Measurements from ENCODE around the gene ADAMTSL3. TPM values are rescaled to one million over a fixed set of nuclear protein-coding genes. Genes with fewer than 3 reads are reported as not detected.

ADAMTSL3 gene
- polyA plus RNA-seq, 1 experiment: not detected

- no peaks in the 10 kb centered on the region for H3K36me3 ChIP-seq (ENCODE audit: control insufficient read depth, insufficient read depth, low read length)
- CTCF ChIA-PET: no interaction called here
- POLR2A ChIA-PET: no interaction called here
- H3K27me3 ChIP-seq (ENCODE audit: control insufficient read depth, insufficient read depth, low read length): no peaks in the 10 kb centered on the region
- no peak for TF ChIP-seq CTCF (IDR thresholded peaks at IDR 0.05; ENCODE audit: insufficient read depth, low read depth, low read length)
- H3K4me3 ChIP-seq (ENCODE audit: low read depth, low read length): no peak overlapping the region
- no peak for DNase-seq (ENCODE audit: low read depth)
Observed at GRCh38 chr15:83917432-83917831, 263.5 kb downstream of the ADAMTSL3 start.

- Histone ChIP-seq H3K36me3 (ENCODE audit: control insufficient read depth, insufficient read depth, low read length) (no peaks in the 10 kb centered on the region), H3K27me3 (ENCODE audit: control insufficient read depth, insufficient read depth, low read length) (no peaks in the 10 kb centered on the region), H3K4me3 (ENCODE audit: low read depth, low read length) (no peak overlapping the region)
- CTCF ChIA-PET: no interaction called here
- POLR2A ChIA-PET: no interaction called here
- TF ChIP-seq CTCF (IDR thresholded peaks at IDR 0.05; ENCODE audit: insufficient read depth, low read depth, low read length): no peak
- no peak for DNase-seq (ENCODE audit: low read depth)
Observed at GRCh38 chr15:83918011-83918410, 264.1 kb downstream of the ADAMTSL3 start.

DNA sequence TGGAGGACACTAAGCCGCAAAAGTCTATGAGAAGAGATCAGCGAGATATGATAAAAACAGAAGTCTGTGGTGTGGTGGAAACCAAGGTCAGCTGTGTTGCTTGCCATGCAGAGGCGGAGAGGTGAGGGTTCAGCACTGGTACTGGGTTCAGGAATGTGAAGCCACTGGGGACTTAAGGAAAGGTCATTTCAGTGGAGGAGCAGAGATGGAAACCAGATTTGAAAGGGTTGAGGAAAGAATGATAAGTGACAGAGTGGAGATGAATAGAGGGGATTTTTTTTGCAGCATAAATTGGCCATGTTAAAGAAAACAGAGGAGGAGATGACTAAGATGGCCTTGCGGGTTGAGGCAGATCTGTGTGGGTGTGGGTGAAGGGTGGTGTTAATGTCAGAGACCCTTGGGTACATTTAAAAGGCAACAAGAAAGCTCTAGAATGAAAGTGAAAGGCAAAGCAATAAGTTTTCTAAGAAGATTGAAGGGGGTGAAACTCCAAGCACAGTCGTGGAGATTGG, 265.5 kb downstream of the ADAMTSL3 start:
- no peak for DNase-seq (ENCODE audit: low read depth)
- CTCF ChIA-PET: no interaction called here
- Histone ChIP-seq H3K36me3 (ENCODE audit: control insufficient read depth, insufficient read depth, low read length) (no peaks in the 10 kb centered on the region), H3K4me3 (ENCODE audit: low read depth, low read length) (no peak overlapping the region), H3K27me3 (ENCODE audit: control insufficient read depth, insufficient read depth, low read length) (no peaks in the 10 kb centered on the region)
- POLR2A ChIA-PET: no interaction called here
- TF ChIP-seq CTCF (IDR thresholded peaks at IDR 0.05; ENCODE audit: insufficient read depth, low read depth, low read length): no peak

- Histone ChIP-seq H3K36me3 (ENCODE audit: control insufficient read depth, insufficient read depth, low read length) (no peaks in the 10 kb centered on the region), H3K27me3 (ENCODE audit: control insufficient read depth, insufficient read depth, low read length) (no peaks in the 10 kb centered on the region), H3K4me3 (ENCODE audit: low read depth, low read length) (no peak overlapping the region)
- ChIA-PET POLR2A (no interaction called here), CTCF (no interaction called here)
- DNase-seq (ENCODE audit: low read depth): no peak
- TF ChIP-seq CTCF (IDR thresholded peaks at IDR 0.05; ENCODE audit: insufficient read depth, low read depth, low read length): no peak
Observed at GRCh38 chr15:83919978-83920510, 266.1 kb downstream of the ADAMTSL3 start.

DNA sequence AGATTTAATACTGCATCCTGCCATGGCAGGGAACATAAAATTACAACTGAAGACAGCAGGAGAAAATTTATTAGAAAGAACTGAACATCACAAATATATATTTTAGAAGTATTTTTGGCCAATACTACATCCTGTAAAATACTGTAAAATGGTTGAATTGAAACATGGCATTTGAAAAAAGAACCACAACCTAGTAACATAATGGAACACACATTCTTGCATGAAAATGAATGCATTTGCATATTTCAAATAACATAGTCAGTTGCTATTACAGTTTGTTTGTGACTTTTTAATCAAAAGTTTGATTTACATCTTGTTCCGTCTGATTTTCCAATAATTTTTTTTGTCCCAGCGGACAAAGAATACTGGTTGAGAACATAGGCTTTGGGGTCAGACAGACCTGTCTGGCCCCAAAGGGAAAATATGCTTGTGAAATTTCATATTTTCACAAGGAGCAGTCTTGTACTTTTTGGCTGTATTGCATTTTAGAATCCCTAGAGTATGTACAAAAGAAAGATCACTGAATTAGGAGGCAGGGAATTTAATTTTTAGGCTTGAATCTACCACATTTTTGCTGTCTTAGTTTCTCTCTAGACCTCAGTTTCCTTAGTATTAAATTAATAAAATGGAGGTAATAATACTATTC, 268.8 kb downstream of the ADAMTSL3 start:
- ChIA-PET CTCF (no interaction called here), POLR2A (no interaction called here)
- Histone ChIP-seq H3K36me3 (ENCODE audit: control insufficient read depth, insufficient read depth, low read length) (no peaks in the 10 kb centered on the region), H3K27me3 (ENCODE audit: control insufficient read depth, insufficient read depth, low read length) (no peaks in the 10 kb centered on the region), H3K4me3 (ENCODE audit: low read depth, low read length) (no peak overlapping the region)
- DNase-seq (ENCODE audit: low read depth): no peak
- TF ChIP-seq CTCF (IDR thresholded peaks at IDR 0.05; ENCODE audit: insufficient read depth, low read depth, low read length): no peak

All from BJ (cell line).